Keratinocyte (primary cell): ENCODE data around the gene TPRN. TPM values are rescaled to one million over a fixed set of nuclear protein-coding genes. Genes with fewer than 3 reads are reported as not detected.

Experiments
- DNase-seq: peaks from one replicate; pipeline ENCODE4 v3.0.0-alpha.2; 2011; ENCODE audit warnings: low read depth, missing footprints, low spot score
- FAIRE-seq: peaks from 2 replicates; lab custom pipeline; 2011; peaks lifted over from hg19 to GRCh38; lab: Jason Lieb, UNC
- H2AFZ ChIP-seq: 2 replicates; pipeline ENCODE4 v1.6.0; 2012; ENCODE audit warnings: low read length, control low read depth, inconsistent platforms; ENCODE audit not compliant: control insufficient read depth
- H3K27ac ChIP-seq: 2 replicates; pipeline ENCODE4 v1.5.1; 2011; ENCODE audit warnings: low read length; ENCODE audit not compliant: control insufficient read depth, insufficient read depth
- H3K27me3 ChIP-seq: 3 replicates; pipeline ENCODE4 v1.6.0; 2011; ENCODE audit warnings: low read length; ENCODE audit not compliant: control insufficient read depth, insufficient read depth; ENCODE audit errors: extremely low read depth
- H3K36me3 ChIP-seq, 2 experiments: 2 replicates in 1 of 2; 3 replicates in 1 of 2; pipeline ENCODE4 v1.5.1; 2011; ENCODE audit warnings: low read length in 2 of 2, mild to moderate bottlenecking in 1 of 2; ENCODE audit not compliant: control insufficient read depth in 2 of 2, insufficient read depth in 2 of 2; ENCODE audit errors: extremely low read depth in 1 of 2
- H3K4me1 ChIP-seq: 3 replicates; pipeline ENCODE4 v1.5.1; 2011; ENCODE audit warnings: low read length; ENCODE audit not compliant: control insufficient read depth, insufficient read depth; ENCODE audit errors: extremely low read depth
- H3K4me2 ChIP-seq: 3 replicates; pipeline ENCODE4 v1.6.0; 2011; ENCODE audit warnings: low read depth, low read length; ENCODE audit not compliant: control insufficient read depth, insufficient read depth; ENCODE audit errors: extremely low read depth
- H3K4me3 ChIP-seq, 3 experiments: fragments of 200-600 bp in 1 of 3; sonication (generic) in 1 of 3; 2 replicates in 2 of 3; 3 replicates in 1 of 3; pipeline ENCODE4 v1.5.1; 2011 to 2016; ENCODE audit warnings: low read length in 3 of 3, mild to moderate bottlenecking in 3 of 3, control low read depth in 2 of 3, inconsistent platforms in 1 of 3, low read depth in 1 of 3, mixed read lengths in 1 of 3, mixed run types in 1 of 3, moderate library complexity in 1 of 3; ENCODE audit not compliant: control insufficient read depth in 2 of 3, insufficient read depth in 2 of 3; ENCODE audit errors: extremely low read depth in 1 of 3
- H3K79me2 ChIP-seq: 2 replicates; pipeline ENCODE4 v1.6.0; 2012; ENCODE audit warnings: low read length; ENCODE audit not compliant: control insufficient read depth, insufficient read depth
- H3K9ac ChIP-seq: 3 replicates; pipeline ENCODE4 v1.6.0; 2011; ENCODE audit warnings: low read length; ENCODE audit not compliant: control insufficient read depth, insufficient read depth; ENCODE audit errors: extremely low read depth
- H3K9me1 ChIP-seq: 3 replicates; pipeline ENCODE4 v1.6.0; 2011; ENCODE audit warnings: low read length; ENCODE audit not compliant: control insufficient read depth, insufficient read depth; ENCODE audit errors: extremely low read depth
- H3K9me3 ChIP-seq: 2 replicates; pipeline ENCODE4 v1.5.1; 2012; ENCODE audit warnings: low read depth, low read length; ENCODE audit not compliant: control insufficient read depth
- H4K20me1 ChIP-seq: 3 replicates; pipeline ENCODE4 v1.6.0; 2011; ENCODE audit warnings: low read length; ENCODE audit not compliant: control insufficient read depth, insufficient read depth; ENCODE audit errors: extremely low read depth
- EZH2 ChIP-seq: IDR thresholded peaks from one replicate; pipeline ENCODE4 v1.6.1; 2012; ENCODE audit warnings: inconsistent platforms, mild to moderate bottlenecking, low read length, moderate library complexity
- dilution Hi-C: fragments of 300-500 bp; cut with MboI; formaldehyde crosslinking; loops from one replicate; pipeline ENCODE4 v1.7.0; 2020; ENCODE audit warnings: low sequenced_read_pairs; ENCODE audit not compliant: extremely low pct_ligation_motif_present
- polyA plus RNA-seq, 5 experiments: library from polyadenylated mRNA; depleted of rRNA in 3 of 5; stranded (reverse) in 3 of 5; stranded (forward) in 1 of 5; unstranded in 1 of 5; fragments of >200 nt; gene quantifications; 1 replicate in 1 of 5; 2 replicates in 3 of 5; 3 replicates in 1 of 5; pipeline versions ENCODE4 v1.2.1 to v1.2.3, GENCODE V29; 2011 to 2012; ENCODE audit warnings: missing spikeins in 2 of 5, low read depth in 1 of 5, low replicate concordance in 1 of 5
- TF ChIP-seq, protein P1 (sequence below), 3 experiments: IDR thresholded peaks in 1 of 3; conservative IDR thresholded peaks in 1 of 3; optimal IDR thresholded peaks in 1 of 3; 2 replicates in 2 of 3; 3 replicates in 1 of 3; pipeline versions ENCODE3 to v1.5.1; 2011; ENCODE audit warnings: low read length in 3 of 3, mild to moderate bottlenecking in 3 of 3, moderate library complexity in 2 of 3, control low read depth in 1 of 3, inconsistent platforms in 1 of 3; ENCODE audit not compliant: insufficient read depth in 2 of 3; ENCODE audit errors: extremely low read depth in 1 of 3

Gene TPRN
- polyA plus RNA-seq, 1 donor (not counting 4 experiments of a cell fraction or from before 2014, with no cell fraction given) = 1.1 TPM

DNA sequence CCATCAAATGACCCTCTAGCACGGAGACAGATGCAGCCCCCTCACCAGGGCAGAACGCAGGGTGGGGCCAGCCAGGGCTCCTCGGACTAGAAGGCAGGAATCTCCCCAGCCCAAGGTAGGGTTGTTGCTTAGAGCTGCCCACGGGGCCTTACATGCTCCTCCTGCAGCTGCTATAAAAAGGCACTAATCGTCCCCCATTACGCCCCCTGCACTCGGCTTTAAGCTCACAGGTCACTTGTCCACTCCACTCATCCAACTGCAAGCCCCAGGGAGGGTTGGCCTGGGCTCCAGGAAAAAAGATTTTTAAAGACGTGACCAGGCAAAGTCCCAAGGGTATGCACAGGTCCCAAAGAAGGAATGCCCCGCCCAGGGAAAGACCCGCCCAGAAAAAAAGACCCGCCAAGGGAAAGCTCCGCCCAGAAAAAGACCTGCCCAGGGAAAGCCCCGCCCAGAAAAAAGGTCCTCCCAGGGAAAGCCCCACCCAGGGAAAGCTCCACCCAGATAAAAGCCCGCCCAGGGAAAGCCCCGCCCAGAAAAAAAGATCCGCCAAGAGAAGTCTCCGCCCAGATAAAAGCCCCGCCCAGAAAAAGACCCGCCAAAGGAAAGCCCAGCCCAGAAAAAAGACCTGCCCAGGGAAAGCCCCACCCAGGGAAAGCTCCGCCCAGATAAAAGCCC, 50.5 kb downstream of the TPRN start:
- dilution Hi-C loops = no loop called here
- H3K27ac ChIP-seq = no peak overlapping the region
- H3K79me2 ChIP-seq = no peaks in the 10 kb centered on the region
- no peak overlapping the region for H2AFZ ChIP-seq
- no peak overlapping the region for H3K4me2 ChIP-seq
- no peaks in the 10 kb centered on the region for H3K9me3 ChIP-seq
- peaks cover 5% of the 10 kb centered on the region for H3K27me3 ChIP-seq
- H3K9me1 ChIP-seq = no peaks in the 10 kb centered on the region
- H3K4me3 ChIP-seq = no peak overlapping the region
- no peaks in the 10 kb centered on the region for H3K36me3 ChIP-seq
- no peaks in the 10 kb centered on the region for H3K4me1 ChIP-seq
- no peak for DNase-seq
- H4K20me1 ChIP-seq = no peaks in the 10 kb centered on the region
- H3K9ac ChIP-seq = no peak overlapping the region
- no peak for TF ChIP-seq EZH2
- TF ChIP-seq, protein P1, sequence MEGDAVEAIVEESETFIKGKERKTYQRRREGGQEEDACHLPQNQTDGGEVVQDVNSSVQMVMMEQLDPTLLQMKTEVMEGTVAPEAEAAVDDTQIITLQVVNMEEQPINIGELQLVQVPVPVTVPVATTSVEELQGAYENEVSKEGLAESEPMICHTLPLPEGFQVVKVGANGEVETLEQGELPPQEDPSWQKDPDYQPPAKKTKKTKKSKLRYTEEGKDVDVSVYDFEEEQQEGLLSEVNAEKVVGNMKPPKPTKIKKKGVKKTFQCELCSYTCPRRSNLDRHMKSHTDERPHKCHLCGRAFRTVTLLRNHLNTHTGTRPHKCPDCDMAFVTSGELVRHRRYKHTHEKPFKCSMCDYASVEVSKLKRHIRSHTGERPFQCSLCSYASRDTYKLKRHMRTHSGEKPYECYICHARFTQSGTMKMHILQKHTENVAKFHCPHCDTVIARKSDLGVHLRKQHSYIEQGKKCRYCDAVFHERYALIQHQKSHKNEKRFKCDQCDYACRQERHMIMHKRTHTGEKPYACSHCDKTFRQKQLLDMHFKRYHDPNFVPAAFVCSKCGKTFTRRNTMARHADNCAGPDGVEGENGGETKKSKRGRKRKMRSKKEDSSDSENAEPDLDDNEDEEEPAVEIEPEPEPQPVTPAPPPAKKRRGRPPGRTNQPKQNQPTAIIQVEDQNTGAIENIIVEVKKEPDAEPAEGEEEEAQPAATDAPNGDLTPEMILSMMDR (optimal IDR thresholded peaks at IDR 0.05 in 1 of 3, IDR thresholded peaks at IDR 0.05 in 1 of 3, conservative IDR thresholded peaks at IDR 0.05 in 1 of 3; ENCODE audit: extremely low read depth in 1 of 3, insufficient read depth in 2 of 3, low read length in 3 of 3) = no peak
- no peak for FAIRE-seq

DNA sequence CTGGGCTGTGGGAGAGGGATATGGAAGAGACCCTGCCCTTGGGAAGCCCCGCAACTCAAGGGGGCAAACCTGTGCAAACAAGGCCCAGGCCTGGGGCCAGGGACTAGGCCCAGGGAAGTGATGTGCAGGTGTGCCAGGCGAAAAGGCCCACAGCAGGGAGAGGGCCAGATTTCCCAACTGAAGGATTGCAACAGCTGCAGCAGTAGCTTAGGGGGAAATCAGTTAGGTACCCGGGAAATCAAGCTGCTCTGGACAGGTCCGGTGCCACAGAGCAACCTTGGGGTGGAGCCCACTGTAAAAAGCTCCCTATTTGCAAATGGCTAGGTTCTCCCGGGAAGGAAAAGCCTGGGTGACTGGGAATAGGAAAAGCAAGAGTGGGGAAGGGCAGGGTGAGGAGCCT, 51.2 kb downstream of the TPRN start:
- Histone ChIP-seq H3K79me2 (no peaks in the 10 kb centered on the region), H3K27ac (no peak overlapping the region), H3K4me1 (no peaks in the 10 kb centered on the region), H3K9me1 (no peaks in the 10 kb centered on the region), H3K4me3 (no peak overlapping the region), H4K20me1 (no peaks in the 10 kb centered on the region), H3K36me3 (no peaks in the 10 kb centered on the region), H3K4me2 (no peak overlapping the region), H3K9me3 (no peaks in the 10 kb centered on the region), H3K27me3 (peaks cover 5% of the 10 kb centered on the region), H3K9ac (no peak overlapping the region), H2AFZ (no peak overlapping the region)
- TF ChIP-seq, protein P1 (optimal IDR thresholded peaks at IDR 0.05 in 1 of 3, IDR thresholded peaks at IDR 0.05 in 1 of 3, conservative IDR thresholded peaks at IDR 0.05 in 1 of 3; ENCODE audit: extremely low read depth in 1 of 3, insufficient read depth in 2 of 3, low read length in 3 of 3) = no peak
- no peak for TF ChIP-seq EZH2
- FAIRE-seq (no peak), DNase-seq (no peak)
- dilution Hi-C loops = no loop called here
